Suprapubic skin (tissue), 4 donors: Measurements from ENCODE around the gene EPHB3.

ENCODE experiments used
- CTCF ChIP-seq, 2 donors: fragments of 200-600 bp in 1 of 2; fragments of 450-650 bp in 1 of 2; sonication (generic) in 1 of 2; IDR thresholded peaks; one replicate each; pipeline ENCODE4 v1.5.1; 2016 to 2019; ENCODE audit warnings: antibody characterized with exemption in 2 of 2, mild to moderate bottlenecking in 1 of 2, moderate library complexity in 1 of 2
- EP300 ChIP-seq: sonication (generic); formaldehyde crosslinking; IDR thresholded peaks from one replicate; pipeline ENCODE4 v1.6.1; 2017; ENCODE audit warnings: antibody characterized with exemption
- POLR2A ChIP-seq, 2 donors: fragments of 450-650 bp; IDR thresholded peaks; one replicate each; pipeline ENCODE4 v1.6.1; 2017; ENCODE audit warnings: antibody characterized with exemption in 2 of 2, mild to moderate bottlenecking in 2 of 2, moderate library complexity in 2 of 2
- POLR2AphosphoS5 ChIP-seq, 3 donors: sonication (generic); formaldehyde crosslinking; IDR thresholded peaks; one replicate each; pipeline ENCODE4 v1.6.1; 2017; ENCODE audit warnings: antibody characterized with exemption in 3 of 3

GRCh38 chr3:184512621-184513020 is 49.0 kb upstream of the EPHB3 start:
- TF ChIP-seq EP300 (no peak), POLR2AphosphoS5 (IDR thresholded peaks at IDR 0.05) (no peak), CTCF (IDR thresholded peaks at IDR 0.05) (no peak), POLR2A (IDR thresholded peaks at IDR 0.05) (no peak)
